ENCODE measurements around the gene MAPKBP1. TPM values are rescaled to one million over a fixed set of nuclear protein-coding genes. Genes with fewer than 3 reads are reported as not detected.
A peak's percentile ranks its signal among the peaks of the same experiment; 100 is the strongest.

The MAPKBP1 gene
- total and polyA plus RNA-seq, 2 of the 13 experiments (the other 11 are each of a cell fraction or from before 2014, with no cell fraction given): 3.0 to 7.3 TPM

- peak; percentile 81 for TF ChIP-seq BCL3 (CRISPR knock-in tag; IDR thresholded peaks at IDR 0.05)
- TF ChIP-seq ZFP37 (CRISPR knock-in tag; IDR thresholded peaks at IDR 0.05; ENCODE audit: borderline replicate concordance): no peak
- TF ChIP-seq ZSCAN9 (CRISPR knock-in tag; IDR thresholded peaks at IDR 0.05; ENCODE audit: borderline replicate concordance): peak; percentile 91
- peak; percentile 72; the same call in 1 of the 2 replicates for TF ChIP-seq JUND (CRISPR knock-in tag; IDR thresholded peaks at IDR 0.05)
- TF ChIP-seq KDM2A (CRISPR knock-in tag; IDR thresholded peaks at IDR 0.05; ENCODE audit: borderline replicate concordance, low read depth): peak; percentile 99
- TF ChIP-seq RERE (CRISPR knock-in tag; IDR thresholded peaks at IDR 0.05; ENCODE audit: low read depth): 0 out of 2 replicates have a peak, but pooled peaks have one; percentile 14
- TF ChIP-seq E2F1 (CRISPR knock-in tag; IDR thresholded peaks at IDR 0.05): peak; percentile 44; the same call in 1 of the 2 replicates
- TF ChIP-seq PCBP1 (IDR thresholded peaks at IDR 0.05; ENCODE audit: borderline replicate concordance, low read depth, low read length): no peak
- TF ChIP-seq ZNF589 (CRISPR knock-in tag; conservative IDR thresholded peaks at IDR 0.05): 0 out of 2 replicates have a peak, but pooled peaks have one; percentile 56
- TF ChIP-seq MTA1 (CRISPR knock-in tag; IDR thresholded peaks at IDR 0.05; ENCODE audit: borderline replicate concordance): peak; percentile 92
- 0 out of 2 replicates have a peak, but pooled peaks have one; percentile 8 for TF ChIP-seq ZBTB3 (CRISPR knock-in tag; IDR thresholded peaks at IDR 0.05; ENCODE audit: borderline replicate concordance, low read depth)
- peak; percentile 57; the same call in 1 of the 2 replicates for TF ChIP-seq ZNF709 (CRISPR knock-in tag; IDR thresholded peaks at IDR 0.05)
- no peak for TF ChIP-seq TCF12 (IDR thresholded peaks at IDR 0.05)
- TF ChIP-seq TCF12 (CRISPR knock-in tag; IDR thresholded peaks at IDR 0.05): no peak
- TF ChIP-seq MXI1 (IDR thresholded peaks at IDR 0.05; ENCODE audit: borderline replicate concordance, low read depth, low read length): peak; percentile 75; the same call in 2 of the 3 replicates
- TF ChIP-seq ZBTB46 (CRISPR knock-in tag; IDR thresholded peaks at IDR 0.05; ENCODE audit: borderline replicate concordance): no peak
- peak; percentile 95 for TF ChIP-seq SALL1 (CRISPR knock-in tag; IDR thresholded peaks at IDR 0.05)
- TF ChIP-seq CENPT (CRISPR knock-in tag; IDR thresholded peaks at IDR 0.05; ENCODE audit: low read depth): no peak
- peak; percentile 61; the same call in 1 of the 2 replicates for TF ChIP-seq ZNF383 (CRISPR knock-in tag; IDR thresholded peaks at IDR 0.05; ENCODE audit: borderline replicate concordance)
Observed at GRCh38 chr15:41774062-41774881, at the start of gene MAPKBP1 (continued).
